GM19035 (cell line): Measurements from ENCODE around the gene ZNF536.
"Not testable (repeated sequence)": the region's sequence is repeated elsewhere in the genome, so short reads cannot be mapped to it uniquely, and the experiment has no call there.

Source experiments
- ATAC-seq: cut with Tn5 transposase; IDR thresholded peaks from one replicate; pipeline ENCODE4 v1.9.1; 2021; ENCODE audit not compliant: unreplicated experiment

The ZNF536 gene

GRCh38 chr19:30443531-30444252 lies 71.5 kb downstream of the ZNF536 start:
- ATAC-seq = no peak

- no peak for ATAC-seq
Measured at GRCh38 chr19:30444253-30444671, 72.1 kb downstream of the ZNF536 start.

GRCh38 chr19:30444686-30445232 lies 72.6 kb downstream of the ZNF536 start:
- ATAC-seq = no peak

- no peak for ATAC-seq
Measured at GRCh38 chr19:30445385-30445784, 73.2 kb downstream of the ZNF536 start.

GRCh38 chr19:30446120-30446519 lies 73.9 kb downstream of the ZNF536 start:
- not testable (repeated sequence) for ATAC-seq

- ATAC-seq = no peak
Measured at GRCh38 chr19:30446850-30447552, 74.8 kb downstream of the ZNF536 start.

GRCh38 chr19:30447553-30447870 lies 75.3 kb downstream of the ZNF536 start:
- ATAC-seq = no peak

- ATAC-seq = no peak
Measured at GRCh38 chr19:30448386-30449077, 76.3 kb downstream of the ZNF536 start.

- no peak for ATAC-seq
Measured at GRCh38 chr19:30449078-30449590, 77.0 kb downstream of the ZNF536 start.

GRCh38 chr19:30449673-30450072 lies 77.5 kb downstream of the ZNF536 start:
- no peak for ATAC-seq

- no peak for ATAC-seq
Measured at GRCh38 chr19:30450100-30450499, 77.9 kb downstream of the ZNF536 start.

GRCh38 chr19:30450835-30451321 lies 78.7 kb downstream of the ZNF536 start:
- no peak for ATAC-seq

GRCh38 chr19:30452931-30453330 lies 80.7 kb downstream of the ZNF536 start:
- ATAC-seq = no peak

- ATAC-seq = no peak
Measured at GRCh38 chr19:30453743-30454142, 81.6 kb downstream of the ZNF536 start.

GRCh38 chr19:30455881-30456280 lies 83.7 kb downstream of the ZNF536 start:
- no peak for ATAC-seq

- ATAC-seq = no peak
Measured at GRCh38 chr19:30457484-30457883, 85.3 kb downstream of the ZNF536 start.

- no peak for ATAC-seq
Measured at GRCh38 chr19:30459859-30460258, 87.7 kb downstream of the ZNF536 start.

- no peak for ATAC-seq
Measured at GRCh38 chr19:30464162-30464561, 92.0 kb downstream of the ZNF536 start.

- ATAC-seq = not testable (repeated sequence)
Measured at GRCh38 chr19:30466598-30466997, 94.4 kb downstream of the ZNF536 start.

- ATAC-seq = no peak
Measured at GRCh38 chr19:30467239-30467638, 95.1 kb downstream of the ZNF536 start.

- ATAC-seq = no peak
Measured at GRCh38 chr19:30469774-30470173, 97.6 kb downstream of the ZNF536 start.
